GM10248 (cell line): ENCODE data around the gene CELF4.

Experiments used
- CTCF ChIA-PET: fragments of 300-600 bp; sonication (Branson Sonifier 250); formaldehyde crosslinking; extraction: SDS; loops from one replicate; lab custom pipeline; 2021; ENCODE audit warnings: antibody characterized with exemption; lab: Yijun Ruan, JAX
- POLR2A ChIA-PET: fragments of 350-650 bp; sonication (Branson Sonifier 250); formaldehyde crosslinking; extraction: SDS; loops from one replicate; lab custom pipeline; 2020; ENCODE audit warnings: antibody characterized with exemption; lab: Yijun Ruan, JAX
- DNase-seq: peaks from one replicate; pipeline ENCODE4 v3.0.0; 2012; ENCODE audit errors: extremely low spot score
- TF ChIP-seq, protein P1 (sequence below): IDR thresholded peaks from 2 replicates; pipeline ENCODE4 v1.5.1; 2012; ENCODE audit warnings: mild to moderate bottlenecking, low read depth; ENCODE audit errors: extremely low read depth, missing control alignments, control extremely low read depth

Gene CELF4

GRCh38 chr18:37516361-37516853 lies 49.2 kb downstream of the CELF4 start:
- TF ChIP-seq, protein P1, sequence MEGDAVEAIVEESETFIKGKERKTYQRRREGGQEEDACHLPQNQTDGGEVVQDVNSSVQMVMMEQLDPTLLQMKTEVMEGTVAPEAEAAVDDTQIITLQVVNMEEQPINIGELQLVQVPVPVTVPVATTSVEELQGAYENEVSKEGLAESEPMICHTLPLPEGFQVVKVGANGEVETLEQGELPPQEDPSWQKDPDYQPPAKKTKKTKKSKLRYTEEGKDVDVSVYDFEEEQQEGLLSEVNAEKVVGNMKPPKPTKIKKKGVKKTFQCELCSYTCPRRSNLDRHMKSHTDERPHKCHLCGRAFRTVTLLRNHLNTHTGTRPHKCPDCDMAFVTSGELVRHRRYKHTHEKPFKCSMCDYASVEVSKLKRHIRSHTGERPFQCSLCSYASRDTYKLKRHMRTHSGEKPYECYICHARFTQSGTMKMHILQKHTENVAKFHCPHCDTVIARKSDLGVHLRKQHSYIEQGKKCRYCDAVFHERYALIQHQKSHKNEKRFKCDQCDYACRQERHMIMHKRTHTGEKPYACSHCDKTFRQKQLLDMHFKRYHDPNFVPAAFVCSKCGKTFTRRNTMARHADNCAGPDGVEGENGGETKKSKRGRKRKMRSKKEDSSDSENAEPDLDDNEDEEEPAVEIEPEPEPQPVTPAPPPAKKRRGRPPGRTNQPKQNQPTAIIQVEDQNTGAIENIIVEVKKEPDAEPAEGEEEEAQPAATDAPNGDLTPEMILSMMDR = no peak
- CTCF ChIA-PET = interaction anchor here (0.8 to 1.9 kb wide), 3 partner anchors 16 to 195 kb away, joined by 3 to 7 read pairs (median 5); no protein-coding TSS in a partner anchor
- POLR2A ChIA-PET = no interaction called here
- no peak for DNase-seq

DNA sequence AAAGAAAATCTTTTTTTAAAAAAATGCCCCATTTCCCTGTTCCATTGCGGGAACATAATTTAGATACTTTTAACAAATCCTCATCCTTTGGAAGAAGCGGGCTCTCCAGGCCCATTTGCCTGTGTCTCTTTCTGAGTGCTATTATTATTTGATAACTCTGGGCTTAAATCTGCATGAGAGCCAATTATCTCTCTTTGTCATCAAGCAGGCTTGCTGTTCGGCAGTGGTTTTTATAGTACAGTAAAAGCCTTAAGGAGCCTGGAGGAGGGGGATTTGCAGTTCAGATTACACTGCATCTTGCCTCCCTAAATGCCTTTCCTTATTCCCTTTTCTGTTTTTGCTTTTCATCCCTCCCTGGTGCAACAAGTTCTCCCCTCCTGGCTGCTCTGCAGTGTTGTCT lies 50.6 kb downstream of the CELF4 start:
- CTCF ChIA-PET = no interaction called here
- POLR2A ChIA-PET = no interaction called here
- DNase-seq = no peak
- TF ChIP-seq, protein P1 = no peak

DNA sequence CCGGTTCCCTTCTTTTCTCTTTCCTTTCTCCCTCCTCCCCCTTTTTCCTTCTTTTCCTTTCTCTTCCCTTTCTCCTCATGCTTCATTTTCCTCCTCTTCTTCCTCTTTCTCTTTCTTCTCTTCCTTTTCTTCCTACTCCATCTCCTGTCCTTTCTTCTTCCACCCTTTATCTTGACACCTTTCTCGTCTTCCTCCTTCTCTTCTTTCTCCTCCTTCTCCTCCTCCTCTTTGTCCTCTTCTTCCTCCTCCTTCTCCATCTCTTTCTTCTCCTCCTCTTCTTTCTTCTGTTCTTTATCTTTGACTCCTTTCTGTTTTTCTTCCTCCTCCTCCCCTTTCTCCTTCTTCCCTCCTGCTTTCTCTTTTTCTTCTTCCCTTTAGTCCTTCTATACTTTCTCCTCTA lies 53.2 kb downstream of the CELF4 start:
- ChIA-PET POLR2A (no interaction called here), CTCF (no interaction called here)
- no peak for DNase-seq
- TF ChIP-seq, protein P1 = no peak

DNA sequence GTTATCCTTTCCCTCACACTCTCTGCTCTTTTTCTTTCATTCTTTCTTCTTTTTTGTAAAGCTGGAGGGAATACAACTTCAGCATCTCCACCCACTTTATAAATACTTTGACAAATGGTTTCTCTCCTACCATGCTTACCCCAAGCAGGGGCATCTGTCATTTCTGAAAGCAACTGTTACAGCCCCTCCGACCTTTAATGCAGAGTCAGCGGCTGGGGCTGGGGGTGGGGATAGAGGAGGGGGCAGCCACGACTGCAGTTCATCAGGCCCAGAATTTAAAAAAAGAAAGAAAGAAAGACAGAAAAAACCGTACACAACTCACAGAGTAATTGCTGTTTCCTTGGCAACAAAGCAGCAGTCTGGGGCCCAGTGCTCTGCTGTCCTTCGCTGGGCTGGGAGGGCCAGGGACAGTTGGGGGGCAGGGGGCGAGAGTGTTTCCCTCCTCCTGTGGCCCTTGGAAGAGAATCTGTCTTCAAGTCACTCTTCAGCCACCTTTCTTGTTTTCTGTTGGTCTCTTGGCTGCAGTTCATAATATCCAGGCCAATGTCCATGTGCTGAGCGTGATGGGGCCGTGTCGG lies 53.8 kb downstream of the CELF4 start:
- CTCF ChIA-PET = no interaction called here
- TF ChIP-seq, protein P1 = no peak
- POLR2A ChIA-PET = no interaction called here
- DNase-seq = no peak

- TF ChIP-seq, protein P1 = no peak
- DNase-seq = no peak
- POLR2A ChIA-PET = no interaction called here
- CTCF ChIA-PET = interaction anchor here (0.9 to 1.0 kb wide), 2 partner anchors 9 to 28 kb away, joined by 3 read pairs; no protein-coding TSS in a partner anchor
These were observed 56.0 kb downstream of the CELF4 start for GRCh38 chr18:37509600-37509999.

- TF ChIP-seq, protein P1 = no peak
- no peak for DNase-seq
- ChIA-PET CTCF (interaction anchor here (1.0 kb wide), 1 partner anchor 12 kb away, joined by 4 read pairs; no protein-coding TSS in a partner anchor), POLR2A (no interaction called here)
These were observed 57.4 kb downstream of the CELF4 start for GRCh38 chr18:37508207-37508606.
